NCI-H748 treated with DMSO at 0.1 percent for 48 hours (cell line): ENCODE results near the gene HPRT1.

ENCODE experiments used
- DNase-seq: peaks from one replicate; lab custom pipeline; 2025; lab: John Stamatoyannopoulos, UW

Gene HPRT1

DNA sequence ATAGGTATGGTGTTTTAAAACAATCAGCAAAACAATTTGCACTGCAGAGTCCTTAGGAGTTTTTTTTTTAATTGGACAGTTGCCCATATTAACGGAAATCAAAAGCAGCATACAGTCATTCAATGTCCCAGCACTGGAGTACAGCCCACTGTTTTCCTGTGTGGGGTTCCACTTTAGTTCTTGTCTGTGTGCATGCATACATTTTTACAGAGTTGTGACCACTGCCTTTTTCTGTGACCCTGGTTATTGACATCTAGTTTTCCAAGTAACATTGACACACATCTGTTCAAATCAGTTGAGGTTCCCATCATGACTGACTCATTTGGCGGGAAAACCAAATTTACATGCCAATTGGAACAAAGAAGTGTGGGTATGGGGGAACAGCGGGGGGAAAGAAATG lies 83.3 kb downstream of the HPRT1 start:
- no peak for DNase-seq

DNA sequence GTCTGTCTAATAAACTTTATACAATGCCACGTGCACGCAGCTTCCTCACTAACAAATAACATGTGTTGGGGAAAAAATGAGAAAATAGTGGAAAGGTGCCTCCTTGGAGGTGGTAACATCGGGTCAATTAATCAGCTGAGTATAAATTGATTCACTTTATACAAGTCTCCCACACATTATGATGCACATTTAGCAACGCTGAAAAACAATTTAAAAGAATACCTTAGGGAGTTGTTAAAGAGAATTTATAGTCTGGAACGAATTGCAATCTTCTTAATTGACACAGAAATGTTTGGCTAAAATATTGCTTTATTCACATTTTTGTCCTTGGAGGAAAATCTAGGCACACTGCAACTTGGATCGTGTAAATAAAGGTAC lies 84.2 kb downstream of the HPRT1 start:
- no peak for DNase-seq

DNA sequence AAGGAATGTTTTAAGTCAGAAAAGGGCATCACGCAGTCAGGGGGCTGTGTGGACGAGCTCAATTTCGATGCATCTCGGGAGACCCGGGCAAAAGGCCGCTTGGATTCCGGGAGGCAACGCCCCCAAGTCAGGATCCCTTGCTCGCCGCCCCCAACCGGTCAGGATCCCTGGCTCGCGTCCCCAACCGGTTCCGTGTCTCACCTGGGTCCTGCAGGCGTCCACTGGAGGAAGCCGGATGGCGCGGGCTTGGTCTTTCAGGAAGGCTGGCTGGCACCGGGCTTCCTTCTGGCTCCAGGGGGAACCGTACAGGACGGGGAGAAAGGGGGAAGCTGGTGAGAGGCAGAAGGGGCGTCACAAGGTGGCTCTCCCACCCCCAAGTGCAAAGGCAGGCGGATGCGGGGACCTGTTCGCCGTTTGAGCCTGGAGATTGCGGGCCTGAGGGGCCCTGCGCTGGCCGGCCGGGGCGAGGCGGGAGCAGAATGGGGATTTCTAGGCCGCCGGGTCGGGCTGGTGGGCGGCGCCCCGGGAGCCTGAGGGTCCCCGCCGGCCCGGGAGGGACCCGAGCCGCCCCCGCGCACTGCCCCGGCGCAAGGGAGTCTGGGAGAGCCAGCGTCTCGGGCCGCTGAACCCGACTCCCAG lies 84.7 kb downstream of the HPRT1 start:
- no peak for DNase-seq

GRCh38 chrX:134545510-134545909 lies 85.5 kb downstream of the HPRT1 start:
- no peak for DNase-seq

- no peak for DNase-seq
Observed at GRCh38 chrX:134546187-134546586, 86.2 kb downstream of the HPRT1 start.

DNA sequence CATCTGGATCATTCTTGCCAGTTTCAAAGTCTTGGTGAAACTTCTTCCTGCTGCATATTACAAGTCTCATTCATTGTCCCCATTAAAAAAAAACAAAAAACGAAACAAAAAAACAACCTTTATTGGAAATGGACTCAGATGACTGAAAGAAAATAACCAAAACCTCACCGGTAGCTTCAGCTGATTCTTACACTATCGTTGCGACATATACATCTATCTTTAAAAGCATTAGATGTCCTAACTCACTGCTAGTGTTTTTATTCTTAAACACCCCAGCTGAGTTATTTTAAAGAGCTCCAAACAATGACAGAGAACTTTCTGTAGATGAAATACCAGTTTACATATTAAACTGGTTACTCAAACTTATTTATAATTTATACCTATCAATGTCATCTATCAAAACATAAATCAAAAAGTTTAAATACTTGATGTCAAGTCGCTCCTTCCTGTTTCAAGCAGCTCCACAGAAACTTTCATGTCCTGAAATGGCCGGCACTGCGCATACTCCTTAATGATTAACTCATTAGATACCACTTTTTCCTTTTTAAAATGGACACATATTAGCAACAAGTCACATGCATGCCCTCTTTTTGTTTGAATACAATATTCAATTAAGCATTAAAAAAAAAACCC lies 87.2 kb downstream of the HPRT1 start:
- DNase-seq: no peak

DNA sequence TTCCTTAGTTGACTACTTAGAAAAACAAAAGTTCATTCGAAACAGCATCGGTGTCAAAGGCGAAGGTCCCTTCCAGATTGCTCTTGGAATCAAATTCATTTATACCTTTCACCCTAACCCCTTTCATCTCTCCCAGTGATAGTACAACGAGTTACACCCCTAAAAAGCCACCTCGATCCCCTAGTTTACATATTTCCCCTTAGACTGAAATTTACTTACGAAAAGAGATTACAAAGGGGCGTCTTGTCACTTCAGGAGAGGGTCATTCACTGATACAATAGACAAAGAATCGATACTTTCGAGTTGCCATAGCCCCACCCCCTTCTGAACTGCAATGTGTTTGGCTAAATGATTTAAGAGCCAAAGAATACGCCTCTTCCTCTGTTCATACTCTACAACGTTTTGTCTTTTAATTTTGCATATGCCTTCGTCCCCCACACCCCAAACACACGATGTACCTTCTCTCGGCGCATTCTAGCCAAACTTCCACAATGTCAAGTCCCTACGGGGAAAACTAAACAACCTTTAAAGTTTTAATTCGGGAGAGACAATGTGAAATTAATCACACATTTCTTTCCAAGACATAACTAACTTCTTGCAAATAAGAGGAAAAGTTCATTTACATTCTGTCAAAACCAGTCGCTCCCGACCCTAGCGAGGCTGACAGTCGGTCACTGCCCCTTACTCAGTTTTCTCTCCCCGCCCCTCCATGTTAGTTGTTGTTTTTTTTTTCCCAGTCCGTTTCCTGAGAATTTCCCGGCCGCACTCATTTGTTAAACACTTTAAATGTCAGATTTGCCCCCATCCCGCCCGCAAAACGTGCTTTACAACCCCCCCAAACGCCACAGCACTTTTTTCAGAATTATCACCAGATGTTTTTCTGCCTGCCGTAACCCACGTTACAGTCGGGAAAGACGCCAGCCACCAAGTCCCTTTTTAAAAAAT lies 88.6 kb downstream of the HPRT1 start:
- DNase-seq: no peak
